Measurements from ENCODE around the gene TSTD2.
A peak's percentile ranks its signal among the peaks of the same experiment; 100 is the strongest.

The TSTD2 gene

GRCh38 chr9:97647996-97648395, 14.8 kb upstream of the TSTD2 start:
- TF ChIP-seq, protein P1, sequence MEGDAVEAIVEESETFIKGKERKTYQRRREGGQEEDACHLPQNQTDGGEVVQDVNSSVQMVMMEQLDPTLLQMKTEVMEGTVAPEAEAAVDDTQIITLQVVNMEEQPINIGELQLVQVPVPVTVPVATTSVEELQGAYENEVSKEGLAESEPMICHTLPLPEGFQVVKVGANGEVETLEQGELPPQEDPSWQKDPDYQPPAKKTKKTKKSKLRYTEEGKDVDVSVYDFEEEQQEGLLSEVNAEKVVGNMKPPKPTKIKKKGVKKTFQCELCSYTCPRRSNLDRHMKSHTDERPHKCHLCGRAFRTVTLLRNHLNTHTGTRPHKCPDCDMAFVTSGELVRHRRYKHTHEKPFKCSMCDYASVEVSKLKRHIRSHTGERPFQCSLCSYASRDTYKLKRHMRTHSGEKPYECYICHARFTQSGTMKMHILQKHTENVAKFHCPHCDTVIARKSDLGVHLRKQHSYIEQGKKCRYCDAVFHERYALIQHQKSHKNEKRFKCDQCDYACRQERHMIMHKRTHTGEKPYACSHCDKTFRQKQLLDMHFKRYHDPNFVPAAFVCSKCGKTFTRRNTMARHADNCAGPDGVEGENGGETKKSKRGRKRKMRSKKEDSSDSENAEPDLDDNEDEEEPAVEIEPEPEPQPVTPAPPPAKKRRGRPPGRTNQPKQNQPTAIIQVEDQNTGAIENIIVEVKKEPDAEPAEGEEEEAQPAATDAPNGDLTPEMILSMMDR (IDR thresholded peaks at IDR 0.05), result no peak
- DNase-seq (ENCODE audit: low spot score), result no peak
- Histone ChIP-seq H3K27ac (no peak overlapping the region), H3K4me3 (no peak overlapping the region)

GRCh38 chr9:97645720-97646119, 12.6 kb upstream of the TSTD2 start:
- H3K27ac ChIP-seq, result no peak overlapping the region
- TF ChIP-seq, protein P1 (IDR thresholded peaks at IDR 0.05), result no peak

DNA sequence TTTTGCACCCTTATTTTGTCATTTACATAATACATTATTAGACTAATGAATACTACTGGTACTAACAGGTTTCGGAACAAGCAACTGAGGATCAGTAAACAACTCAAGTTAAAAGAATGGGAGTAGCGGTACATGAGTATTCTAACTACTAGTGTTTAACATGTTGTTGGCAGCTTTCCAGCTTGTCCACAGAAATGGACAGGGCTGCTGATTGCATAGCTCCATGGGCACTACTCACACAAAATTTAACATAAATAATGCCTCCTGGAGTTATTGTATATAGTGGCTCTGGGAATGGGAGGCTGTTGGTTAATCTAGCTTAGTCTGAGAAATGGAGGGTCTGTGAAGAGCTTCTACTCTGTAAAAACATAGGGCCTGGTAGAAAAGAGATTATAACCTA, 7.2 kb upstream of the TSTD2 start:
- DNase-seq (ENCODE audit: low spot score), result no peak
- Histone ChIP-seq H3K4me3 (no peak overlapping the region), H3K27ac (no peak overlapping the region)
- TF ChIP-seq, protein P1 (IDR thresholded peaks at IDR 0.05), result no peak

More at GRCh38 chr9:97645720-97646119, 12.6 kb upstream of the TSTD2 start:
- no peak for DNase-seq (ENCODE audit: low spot score)
- no peak overlapping the region for H3K4me3 ChIP-seq

GRCh38 chr9:97638666-97639065, 5.5 kb upstream of the TSTD2 start:
- Histone ChIP-seq H3K4me3 (no peak overlapping the region), H3K27ac (no peak overlapping the region)
- no peak for DNase-seq (ENCODE audit: low spot score)
- TF ChIP-seq, protein P1 (IDR thresholded peaks at IDR 0.05), result no peak

DNA sequence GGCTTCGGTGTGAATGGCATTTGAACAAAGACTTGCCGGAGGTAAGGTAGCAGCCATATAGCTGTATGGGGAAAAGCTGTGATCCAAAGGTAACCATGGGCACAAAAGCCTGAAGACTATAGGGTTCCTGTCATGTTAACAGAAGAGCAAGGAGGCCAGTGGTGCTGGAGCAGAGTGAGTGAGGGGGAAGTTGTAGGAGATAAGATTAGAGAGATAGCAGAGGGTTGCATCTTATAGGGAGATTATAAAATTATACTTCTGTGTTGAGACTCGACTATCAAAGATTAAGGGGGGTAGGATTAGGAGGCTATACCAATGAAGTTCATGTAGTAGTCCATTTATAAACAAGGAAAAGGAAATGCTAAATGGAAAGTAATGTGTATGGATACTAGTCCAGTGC, 3.7 kb upstream of the TSTD2 start:
- no peak overlapping the region for H3K4me3 ChIP-seq
- TF ChIP-seq, protein P1 (IDR thresholded peaks at IDR 0.05), result no peak
- H3K27ac ChIP-seq, result no peak overlapping the region
- DNase-seq (ENCODE audit: low spot score), result no peak

GRCh38 chr9:97635026-97635425, 1.9 kb upstream of the TSTD2 start:
- peak overlapping the region; percentile 89 for H3K4me3 ChIP-seq
- H3K27ac ChIP-seq, result no peak overlapping the region
- TF ChIP-seq, protein P1 (IDR thresholded peaks at IDR 0.05), result no peak
- DNase-seq (ENCODE audit: low spot score), result no peak

- TF ChIP-seq, protein P1 (IDR thresholded peaks at IDR 0.05), result no peak
Observed at GRCh38 chr9:97633859-97634490, 807 bp upstream of the TSTD2 start.

More at GRCh38 chr9:97633859-97634490, 807 bp upstream of the TSTD2 start:
- peak overlapping the region; percentile 94 to 96 for H3K27ac ChIP-seq
- no peak for DNase-seq (ENCODE audit: low spot score)
- H3K4me3 ChIP-seq, result peak overlapping the region; percentile 89
